Activated CD4-positive, alpha-beta T cell treated with anti-CD3 and anti-CD28 coated beads, Interleukin-2, Interleukin-4, amounts not matched to agents 100 ng/mL and 50 ng/mL, durations not matched to agents 16 hours and 8 hours (primary cell): ENCODE data around the gene TLX2.
"Not testable (repeated sequence)": the region's sequence is repeated elsewhere in the genome, so short reads cannot be mapped to it uniquely, and the experiment has no call there.

Experiments
- DNase-seq: peaks from one replicate; pipeline ENCODE4 v3.0.0-alpha.2; 2020; ENCODE audit warnings: low spot score

TLX2 gene

GRCh38 chr2:74554820-74555531 is 40.7 kb downstream of the TLX2 start:
- no peak for DNase-seq

GRCh38 chr2:74555610-74556103 is 41.4 kb downstream of the TLX2 start:
- DNase-seq = no peak

GRCh38 chr2:74556159-74556558 is 41.9 kb downstream of the TLX2 start:
- DNase-seq = no peak

GRCh38 chr2:74556831-74557370 is 42.7 kb downstream of the TLX2 start:
- no peak for DNase-seq

- no peak for DNase-seq
Measured at GRCh38 chr2:74558284-74559230, 44.3 kb downstream of the TLX2 start.

GRCh38 chr2:74559912-74560311 is 45.7 kb downstream of the TLX2 start:
- DNase-seq = no peak

- no peak for DNase-seq
Measured at GRCh38 chr2:74560591-74560990, 46.3 kb downstream of the TLX2 start.

GRCh38 chr2:74561022-74561421 is 46.8 kb downstream of the TLX2 start:
- DNase-seq = not testable (repeated sequence)

- no peak for DNase-seq
Measured at GRCh38 chr2:74562126-74562775, 48.0 kb downstream of the TLX2 start.

- no peak for DNase-seq
Measured at GRCh38 chr2:74564222-74564621, 50.0 kb downstream of the TLX2 start.

GRCh38 chr2:74566076-74566753 is 52.0 kb downstream of the TLX2 start:
- no peak for DNase-seq

GRCh38 chr2:74566754-74567085 is 52.5 kb downstream of the TLX2 start:
- no peak for DNase-seq
